ENCODE results near the gene SASH3.

- TF ChIP-seq POLR2A (IDR thresholded peaks at IDR 0.05; ENCODE audit: low read length) (no peak), GATA1 (IDR thresholded peaks at IDR 0.05; ENCODE audit: low read depth, low read length) (no peak)
Observed at GRCh38 chrX:129780441-129781105, 824 bp downstream of the SASH3 start.
